Measurements from ENCODE around the gene CARD11.

GRCh38 chr7:2858621-2859020, 185.0 kb downstream of the CARD11 start:
- TF ChIP-seq CSDC2 (CRISPR knock-in tag; IDR thresholded peaks at IDR 0.05) (no peak), OSR1 (CRISPR knock-in tag; IDR thresholded peaks at IDR 0.05) (no peak), SNAI2 (CRISPR knock-in tag; IDR thresholded peaks at IDR 0.05) (no peak), ZFP30 (CRISPR knock-in tag; IDR thresholded peaks at IDR 0.05) (no peak), BACH2 (CRISPR knock-in tag; IDR thresholded peaks at IDR 0.05; ENCODE audit: borderline replicate concordance) (no peak), ISL1 (CRISPR knock-in tag; IDR thresholded peaks at IDR 0.05) (no peak), ESRRG (CRISPR knock-in tag; IDR thresholded peaks at IDR 0.05) (no peak), ZNF70 (CRISPR knock-in tag; IDR thresholded peaks at IDR 0.05) (no peak), ARNTL (CRISPR knock-in tag; IDR thresholded peaks at IDR 0.05; ENCODE audit: borderline replicate concordance, low read depth) (no peak), ZNF8 (CRISPR knock-in tag; IDR thresholded peaks at IDR 0.05) (no peak), TOX (CRISPR knock-in tag; IDR thresholded peaks at IDR 0.05; ENCODE audit: borderline replicate concordance) (no peak)
- TF ChIP-seq, protein P1, sequence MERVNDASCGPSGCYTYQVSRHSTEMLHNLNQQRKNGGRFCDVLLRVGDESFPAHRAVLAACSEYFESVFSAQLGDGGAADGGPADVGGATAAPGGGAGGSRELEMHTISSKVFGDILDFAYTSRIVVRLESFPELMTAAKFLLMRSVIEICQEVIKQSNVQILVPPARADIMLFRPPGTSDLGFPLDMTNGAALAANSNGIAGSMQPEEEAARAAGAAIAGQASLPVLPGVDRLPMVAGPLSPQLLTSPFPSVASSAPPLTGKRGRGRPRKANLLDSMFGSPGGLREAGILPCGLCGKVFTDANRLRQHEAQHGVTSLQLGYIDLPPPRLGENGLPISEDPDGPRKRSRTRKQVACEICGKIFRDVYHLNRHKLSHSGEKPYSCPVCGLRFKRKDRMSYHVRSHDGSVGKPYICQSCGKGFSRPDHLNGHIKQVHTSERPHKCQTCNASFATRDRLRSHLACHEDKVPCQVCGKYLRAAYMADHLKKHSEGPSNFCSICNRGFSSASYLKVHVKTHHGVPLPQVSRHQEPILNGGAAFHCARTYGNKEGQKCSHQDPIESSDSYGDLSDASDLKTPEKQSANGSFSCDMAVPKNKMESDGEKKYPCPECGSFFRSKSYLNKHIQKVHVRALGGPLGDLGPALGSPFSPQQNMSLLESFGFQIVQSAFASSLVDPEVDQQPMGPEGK (CRISPR knock-in tag; IDR thresholded peaks at IDR 0.05; ENCODE audit: borderline replicate concordance): no peak

Measured in SK-N-SH treated with all-trans-retinoic acid at 6 μM for 48 hours (cell line).